Right ventricle myocardium superior (tissue), 1 donor: ENCODE data around the gene FOXRED1. TPM values are rescaled to one million over a fixed set of nuclear protein-coding genes. Genes with fewer than 3 reads are reported as not detected.

ENCODE experiments used
- total RNA-seq: library from RNA; stranded (reverse); fragmentation: NEBNext Ultra II Directional; extraction: Animal tissue kit (Norgen Biotek cat#: 25700); gene quantifications from one replicate; pipeline ENCODE4 v1.2.1, GENCODE V29; 2021
- donor health status: DM: no; HTN: yes; CAD: no; lungs with severe emphysema.

Gene FOXRED1
- total RNA-seq, 1 donor from 2014 or later, result 30.3 TPM

Other genes starting within 250 kb of the FOXRED1 start
- gene CDON, start 206.3 kb upstream of the FOXRED1 start, total RNA-seq, result 12.3 TPM
- gene RPUSD4, start 57.5 kb upstream of the FOXRED1 start, total RNA-seq, result 40.7 TPM
- gene FAM118B, start 57.4 kb upstream of the FOXRED1 start, total RNA-seq, result 22.2 TPM
- gene SRPRA, start 259 bp upstream of the FOXRED1 start, total RNA-seq, result 57.4 TPM
- gene TIRAP, start 13.9 kb downstream of the FOXRED1 start, total RNA-seq, result 7.2 TPM
- gene DCPS, start 34.9 kb downstream of the FOXRED1 start, total RNA-seq, result 10.7 TPM
- gene ST3GAL4, start 86.5 kb downstream of the FOXRED1 start, total RNA-seq, result 36.5 TPM